Right cardiac atrium (tissue), 5 donors: ENCODE measurements around the gene LOXL1. TPM values are rescaled to one million over a fixed set of nuclear protein-coding genes. Genes with fewer than 3 reads are reported as not detected.

ENCODE experiments used
- ATAC-seq, 2 donors: fragments of 200-7000 bp; cut with Tn5 transposase; one replicate each; pipeline versions ENCODE4 v1.8.0 to v1.9.1; 2020; ENCODE audit warnings: moderate library complexity in 2 of 2, mild to moderate bottlenecking in 1 of 2
- DNase-seq, 3 donors: peaks; one replicate each; pipeline ENCODE4 v3.0.0-alpha.2; 2020
- H3K27ac ChIP-seq: one replicate; pipeline ENCODE4 v1.5.1; 2013; ENCODE audit warnings: mild to moderate bottlenecking, low read length, control low read depth, moderate library complexity
- H3K27me3 ChIP-seq: one replicate; pipeline ENCODE4 v1.6.1; 2013; ENCODE audit not compliant: control insufficient read depth, insufficient read depth
- H3K4me1 ChIP-seq: one replicate; pipeline ENCODE4 v1.6.1; 2013; ENCODE audit warnings: low read length; ENCODE audit not compliant: control insufficient read depth, insufficient read depth
- H3K4me3 ChIP-seq: one replicate; pipeline ENCODE4 v1.5.1; 2013; ENCODE audit warnings: low read length, control low read depth
- H3K9me3 ChIP-seq: one replicate; pipeline ENCODE4 v1.6.1; 2013; ENCODE audit warnings: low read length; ENCODE audit not compliant: control insufficient read depth
- WGBS: extraction: QIAGEN DNeasy Blood & Tissue Kit; methylation state at CpG from one replicate; pipeline ENCODE4 v1.1.7; 2013; 5-methylcytosine and 5-hydroxymethylcytosine counted together
- intact Hi-C, 4 donors: fragments of 100-400 bp; cut with DNase I; formaldehyde crosslinking; loops; one replicate each; pipeline versions ENCODE4 v1.11.0 to v1.14.0; 2022 to 2023
- polyA plus RNA-seq: library from polyadenylated mRNA; stranded (reverse); fragments of 200-250 nt; gene quantifications from one replicate; pipeline ENCODE4 v1.2.3, GENCODE V29; 2013
- total RNA-seq, 4 donors: library from RNA; stranded (reverse); fragmentation: NEBNext Ultra II Directional; extraction: Animal tissue kit (Norgen Biotek cat#: 25700); gene quantifications; one replicate each; pipeline ENCODE4 v1.2.1, GENCODE V29; 2021
- donor health status: healthy with polysubstance abuse.
- donor health status: DM: no; HTN: yes; CAD: no.
- donor health status: DM: no; HTN: no; CAD: no.
- donor health status: DM: no; HTN: yes; CAD: no; lungs with severe emphysema.
- donor health status: DM: yes; HTN: yes; CAD: no.

Gene LOXL1
- total and polyA plus RNA-seq, 5 donors = 17.4 to 41.0 (median 19.6) TPM

DNA sequence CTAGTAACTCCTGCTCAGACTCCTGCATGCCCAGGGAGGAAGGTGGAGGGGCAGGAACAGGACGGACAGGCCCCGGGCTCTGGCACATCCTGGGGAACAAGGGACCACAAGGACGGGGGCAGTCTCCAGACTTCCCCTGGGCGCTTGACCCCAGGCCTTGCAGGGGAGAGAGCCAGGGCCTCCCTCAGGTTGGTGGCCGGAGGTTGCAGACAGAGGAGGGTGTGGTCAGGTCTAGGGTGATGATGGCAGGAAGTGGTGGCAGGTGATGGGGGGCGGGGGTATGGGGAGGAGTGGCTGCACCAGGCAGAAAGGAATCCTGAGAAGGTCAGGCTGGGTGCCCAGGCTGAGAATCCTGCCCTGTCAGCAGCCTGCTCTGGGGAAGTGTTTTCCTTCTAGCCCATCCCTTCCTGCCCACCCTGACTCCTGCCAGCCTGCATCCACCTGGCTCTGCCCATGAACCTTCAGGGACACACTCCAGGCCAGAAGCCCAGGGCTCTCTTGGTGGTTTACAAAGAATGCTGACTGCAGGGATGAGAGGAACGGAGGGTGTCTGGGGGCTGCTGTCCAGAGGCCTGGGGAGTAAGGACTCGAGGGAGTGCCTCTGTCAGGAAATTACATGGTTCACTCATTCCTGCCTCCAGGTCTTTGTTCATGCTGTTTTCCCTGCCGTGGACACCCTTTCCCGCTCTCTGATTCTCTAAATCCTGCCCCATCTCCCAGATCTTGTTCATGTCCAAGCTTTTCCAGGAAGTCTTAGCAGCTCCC is 15.8 kb downstream of the LOXL1 start:
- Histone ChIP-seq H3K4me3 (no peak overlapping the region), H3K9me3 (no peaks in the 10 kb centered on the region), H3K4me1 (peaks cover 7% of the 10 kb centered on the region), H3K27ac (no peak overlapping the region), H3K27me3 (no peaks in the 10 kb centered on the region)
- no peak for ATAC-seq
- intact Hi-C loops = no loop called here
- 70% methylated on average over 10 of the region's 10 CpGs for WGBS
- no peak for DNase-seq

DNA sequence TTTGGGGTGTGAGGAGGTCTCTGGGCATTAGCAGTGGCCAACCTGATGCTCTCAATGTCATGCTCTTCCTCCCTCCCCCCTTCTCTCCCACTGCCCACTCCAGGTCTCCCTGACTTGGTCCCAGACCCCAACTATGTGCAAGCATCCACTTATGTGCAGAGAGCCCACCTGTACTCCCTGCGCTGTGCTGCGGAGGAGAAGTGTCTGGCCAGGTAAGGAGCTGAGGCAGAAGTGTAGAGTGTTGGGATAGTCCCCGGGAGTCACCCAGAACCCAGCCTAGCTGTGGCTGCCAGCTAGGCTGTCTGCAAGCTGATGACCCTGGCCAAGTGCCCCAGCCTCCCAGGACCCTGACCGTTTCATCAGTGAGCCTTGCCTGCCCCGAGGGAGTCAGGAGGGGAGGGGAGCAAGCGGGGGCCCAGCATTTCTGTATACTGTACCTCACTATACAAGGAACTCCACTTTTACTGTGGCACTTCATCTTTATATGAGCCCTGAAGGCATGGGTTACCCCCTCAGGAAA is 16.5 kb downstream of the LOXL1 start:
- 75% methylated on average over 6 of the region's 6 CpGs for WGBS
- H3K4me1 ChIP-seq = peaks cover 7% of the 10 kb centered on the region
- H3K27me3 ChIP-seq = no peaks in the 10 kb centered on the region
- H3K4me3 ChIP-seq = no peak overlapping the region
- H3K9me3 ChIP-seq = no peaks in the 10 kb centered on the region
- ATAC-seq (no peak), DNase-seq (no peak)
- intact Hi-C loops = no loop called here
- no peak overlapping the region for H3K27ac ChIP-seq

DNA sequence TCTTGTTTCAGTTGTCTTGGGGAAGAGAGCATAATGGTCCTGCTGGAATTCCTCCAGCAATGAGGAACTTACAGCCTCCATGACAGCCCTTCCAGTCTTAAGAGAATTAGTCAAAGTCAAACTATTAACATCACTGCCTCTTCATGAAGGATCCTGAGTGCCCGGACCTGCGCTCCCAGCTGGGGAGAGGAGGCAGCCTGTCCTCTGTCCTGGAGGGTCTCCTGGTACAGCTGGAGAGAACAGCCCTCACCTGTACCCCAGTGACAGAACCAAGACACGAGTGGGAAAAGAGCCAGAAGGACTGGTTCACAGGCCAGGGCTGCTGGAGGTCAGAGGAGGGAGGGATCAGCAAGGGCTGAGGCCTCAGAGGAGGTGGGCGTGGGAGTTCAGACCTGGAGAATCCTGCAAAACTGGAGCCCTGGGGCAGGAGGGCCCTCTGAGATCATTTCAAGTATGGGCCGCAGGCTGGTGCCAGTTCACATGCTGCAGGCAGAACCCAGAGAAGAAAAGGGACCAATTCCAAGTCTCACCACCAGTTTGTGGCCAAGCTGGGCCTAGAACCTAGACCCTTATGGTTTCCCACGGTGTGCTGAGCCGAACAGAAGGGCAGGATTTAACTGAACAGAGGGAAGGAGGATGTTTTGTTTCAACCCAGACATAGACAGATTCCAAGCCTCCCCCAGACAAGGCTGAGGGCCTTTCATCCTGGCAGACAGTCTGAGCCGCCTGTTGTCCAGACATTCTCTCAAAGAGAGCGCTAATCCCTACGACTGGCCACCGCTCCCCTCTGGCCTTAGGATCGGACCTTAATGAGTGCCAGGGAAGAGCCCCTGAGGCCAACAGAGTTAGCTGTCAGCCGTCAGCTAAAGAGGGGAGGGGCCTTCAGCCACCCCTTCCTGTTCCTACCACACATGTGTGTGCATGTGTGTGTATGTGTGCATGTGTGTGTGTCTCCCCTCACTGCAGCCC is 18.2 kb downstream of the LOXL1 start:
- peak in 1 of 2 donors; percentile 9 for ATAC-seq
- Histone ChIP-seq H3K27me3 (no peaks in the 10 kb centered on the region), H3K9me3 (no peaks in the 10 kb centered on the region), H3K27ac (peak overlapping the region; percentile 5), H3K4me3 (no peak overlapping the region), H3K4me1 (peaks cover 7% of the 10 kb centered on the region)
- peak in 2 of 3 donors; percentile 67 to 72 for DNase-seq
- intact Hi-C loops = no loop called here
- 61% methylated on average over 13 of the region's 13 CpGs for WGBS

DNA sequence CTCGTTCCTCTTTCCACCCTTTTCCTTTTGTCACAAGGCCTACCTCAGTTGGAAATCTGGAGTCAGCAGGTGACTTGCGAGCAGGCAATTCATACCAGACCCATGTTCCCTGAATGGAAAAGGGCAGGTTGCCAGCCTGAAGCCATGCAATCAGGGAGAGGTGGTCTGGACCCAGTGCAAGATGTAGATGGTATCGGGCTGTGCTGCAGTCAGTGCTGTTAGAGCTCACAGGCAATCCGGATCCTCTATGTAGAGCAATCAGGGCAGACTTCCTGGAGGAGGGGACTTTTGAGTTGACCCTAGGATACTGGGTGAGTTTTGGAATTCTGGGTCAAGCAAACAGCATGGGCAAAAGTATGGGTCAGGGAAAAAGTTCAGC is 18.9 kb downstream of the LOXL1 start:
- DNase-seq (no peak), ATAC-seq (no peak)
- Histone ChIP-seq H3K4me1 (peaks cover 7% of the 10 kb centered on the region), H3K27ac (no peak overlapping the region), H3K4me3 (no peak overlapping the region), H3K27me3 (no peaks in the 10 kb centered on the region), H3K9me3 (no peaks in the 10 kb centered on the region)
- 75% methylated on average over 4 of the region's 4 CpGs for WGBS
- intact Hi-C loops = no loop called here

DNA sequence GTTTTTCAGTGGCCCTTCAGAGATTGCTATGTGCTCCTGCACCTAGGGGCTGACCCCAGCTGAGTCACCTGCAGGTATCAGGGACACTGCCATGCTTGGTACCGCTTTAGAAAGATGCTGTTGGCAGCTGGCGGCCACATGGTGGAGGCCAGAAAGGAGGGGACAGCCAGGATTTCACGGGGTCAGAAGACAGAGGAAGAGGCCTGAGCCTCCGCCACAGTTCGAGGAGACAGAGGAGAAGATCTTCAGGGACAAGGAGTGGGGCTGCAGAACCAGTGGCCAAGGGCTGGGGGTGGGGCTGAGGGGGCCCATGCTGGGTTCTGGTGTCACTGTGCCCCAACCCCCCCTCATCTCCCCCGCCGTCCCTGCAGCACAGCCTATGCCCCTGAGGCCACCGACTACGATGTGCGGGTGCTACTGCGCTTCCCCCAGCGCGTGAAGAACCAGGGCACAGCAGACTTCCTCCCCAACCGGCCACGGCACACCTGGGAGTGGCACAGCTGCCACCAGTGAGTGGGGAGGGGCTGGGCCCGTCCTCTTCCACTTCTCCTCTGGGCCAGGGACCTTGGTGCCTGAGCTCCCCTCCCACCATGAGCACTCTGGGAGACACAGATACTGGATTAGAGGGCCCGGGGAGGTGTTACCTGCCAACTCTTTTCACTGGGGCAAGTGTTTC is 19.9 kb downstream of the LOXL1 start:
- intact Hi-C loops = no loop called here
- 81% methylated on average over 17 of the region's 17 CpGs for WGBS

DNA sequence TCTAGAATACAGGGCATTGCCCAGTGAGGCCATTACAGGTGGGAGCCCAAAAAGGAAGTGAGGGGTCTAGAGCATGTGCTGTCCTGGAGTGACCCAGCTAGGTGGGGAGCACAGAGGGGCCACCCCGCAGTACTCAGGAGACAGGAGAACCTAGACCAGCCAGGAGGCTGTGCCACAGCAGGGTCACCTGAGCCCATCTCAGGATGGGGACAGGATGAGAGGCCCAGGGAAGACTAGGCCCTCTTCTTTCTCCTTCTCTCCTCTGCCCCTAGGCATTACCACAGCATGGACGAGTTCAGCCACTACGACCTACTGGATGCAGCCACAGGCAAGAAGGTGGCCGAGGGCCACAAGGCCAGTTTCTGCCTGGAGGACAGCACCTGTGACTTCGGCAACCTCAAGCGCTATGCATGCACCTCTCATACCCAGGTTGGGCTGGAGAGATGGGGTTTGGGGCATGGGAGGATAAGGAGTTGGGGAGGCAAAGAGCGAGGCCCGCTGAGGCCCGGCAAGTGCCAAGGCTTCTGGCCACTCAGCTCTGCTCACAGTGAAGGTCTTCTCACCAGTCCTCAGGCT is 20.6 kb downstream of the LOXL1 start:
- WGBS = 95% methylated on average over 9 of the region's 9 CpGs
- peaks cover 8% of the 10 kb centered on the region for H3K4me1 ChIP-seq
- no peaks in the 10 kb centered on the region for H3K27me3 ChIP-seq
- H3K4me3 ChIP-seq = no peak overlapping the region
- ATAC-seq (no peak), DNase-seq (no peak)
- no peak overlapping the region for H3K27ac ChIP-seq
- intact Hi-C loops = no loop called here
- H3K9me3 ChIP-seq = no peaks in the 10 kb centered on the region

More for the DNA sequence above, 19.9 kb downstream of the LOXL1 start:
- H3K9me3 ChIP-seq = no peaks in the 10 kb centered on the region
- H3K27ac ChIP-seq = no peak overlapping the region
- ATAC-seq (no peak), DNase-seq (no peak)
- H3K4me3 ChIP-seq = no peak overlapping the region
- peaks cover 4% of the 10 kb centered on the region for H3K4me1 ChIP-seq
- H3K27me3 ChIP-seq = no peaks in the 10 kb centered on the region

DNA sequence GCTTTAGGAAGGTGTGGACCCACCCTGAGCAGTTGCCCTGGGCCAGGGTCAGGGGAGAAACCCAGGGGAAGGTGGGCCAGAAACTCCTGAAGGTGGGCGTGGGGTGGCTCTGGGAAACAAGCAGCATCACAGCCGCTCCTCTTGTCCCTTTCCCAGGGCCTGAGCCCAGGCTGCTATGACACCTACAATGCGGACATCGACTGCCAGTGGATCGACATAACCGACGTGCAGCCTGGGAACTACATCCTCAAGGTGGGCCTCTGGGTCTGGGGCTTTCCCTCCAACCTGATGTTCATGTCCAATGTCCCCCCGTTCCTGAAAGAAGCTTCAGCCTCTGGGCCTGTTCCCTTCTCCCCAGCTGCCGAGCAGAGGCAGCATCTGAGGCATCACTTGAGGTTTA is 21.4 kb downstream of the LOXL1 start:
- Histone ChIP-seq H3K27me3 (no peaks in the 10 kb centered on the region), H3K9me3 (no peaks in the 10 kb centered on the region), H3K4me3 (no peak overlapping the region), H3K27ac (no peak overlapping the region), H3K4me1 (peaks cover 8% of the 10 kb centered on the region)
- DNase-seq (no peak), ATAC-seq (no peak)
- intact Hi-C loops = no loop called here
- WGBS = 94% methylated on average over 9 of the region's 9 CpGs

DNA sequence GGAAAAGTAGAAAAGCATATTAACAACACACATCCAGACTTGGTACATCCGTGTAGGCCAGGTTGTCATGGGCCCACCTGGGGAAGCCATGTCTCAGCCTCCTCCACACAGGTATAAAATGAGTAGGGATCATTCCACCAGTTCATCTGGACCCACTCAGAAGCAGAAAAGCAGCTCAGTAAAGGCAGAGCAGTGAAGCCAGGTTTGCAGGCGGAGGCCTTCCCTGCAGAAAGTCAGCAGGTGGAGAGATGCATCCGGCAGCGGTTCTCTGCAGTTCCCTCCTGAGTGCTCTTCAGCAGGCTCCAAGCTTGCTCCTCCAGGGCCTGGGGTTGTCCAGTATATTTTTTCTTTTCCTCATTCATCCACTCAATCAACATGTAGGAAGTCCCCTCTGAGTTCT is 22.1 kb downstream of the LOXL1 start:
- no peaks in the 10 kb centered on the region for H3K9me3 ChIP-seq
- intact Hi-C loops = no loop called here
- H3K4me1 ChIP-seq = peaks cover 10% of the 10 kb centered on the region
- DNase-seq (no peak), ATAC-seq (no peak)
- H3K27ac ChIP-seq = no peak overlapping the region
- no peaks in the 10 kb centered on the region for H3K27me3 ChIP-seq
- 96% methylated on average over 4 of the region's 4 CpGs for WGBS
- H3K4me3 ChIP-seq = no peak overlapping the region

DNA sequence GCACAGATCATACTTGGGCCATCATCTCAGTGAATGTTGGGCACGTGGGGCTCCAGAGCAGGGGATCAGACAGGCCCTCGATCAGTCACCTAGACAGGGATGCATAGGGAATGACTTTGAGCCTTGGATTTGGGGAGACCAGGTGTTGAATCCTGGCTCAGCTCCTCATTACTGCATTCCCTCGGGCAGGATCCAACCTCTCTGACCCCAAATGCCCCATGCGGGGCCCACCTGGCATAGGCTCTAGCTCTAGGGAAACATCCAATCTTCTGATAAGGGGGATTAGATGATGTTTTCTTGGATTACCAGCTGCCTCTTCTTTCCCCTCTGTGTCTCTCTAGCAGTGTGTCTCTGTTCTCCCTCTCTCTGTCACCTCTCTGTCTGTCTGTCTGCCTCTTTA is 22.7 kb downstream of the LOXL1 start:
- WGBS = 72% methylated on average over 4 of the region's 4 CpGs
- peaks cover 11% of the 10 kb centered on the region for H3K4me1 ChIP-seq
- intact Hi-C loops = no loop called here
- no peaks in the 10 kb centered on the region for H3K27me3 ChIP-seq
- H3K4me3 ChIP-seq = no peak overlapping the region
- no peak for DNase-seq
- H3K27ac ChIP-seq = no peak overlapping the region
- no peak for ATAC-seq
- no peaks in the 10 kb centered on the region for H3K9me3 ChIP-seq

DNA sequence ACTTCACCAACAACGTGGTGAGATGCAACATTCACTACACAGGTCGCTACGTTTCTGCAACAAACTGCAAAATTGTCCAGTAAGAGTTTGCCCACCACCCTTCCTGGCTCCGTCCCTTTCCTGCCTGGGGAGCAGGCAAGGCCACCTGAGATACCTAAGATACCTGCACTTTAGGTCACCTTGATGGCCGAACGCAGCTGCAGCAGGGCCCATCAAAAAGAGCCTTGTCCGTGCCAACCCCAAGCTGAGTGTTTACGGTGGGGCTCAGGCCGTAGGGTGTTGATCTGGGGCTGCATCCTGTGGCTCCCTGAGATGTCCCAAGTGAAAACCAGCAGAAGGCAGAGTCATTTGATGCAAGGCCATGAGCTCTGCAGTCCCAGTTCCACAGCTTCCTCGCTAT is 23.2 kb downstream of the LOXL1 start:
- Histone ChIP-seq H3K4me1 (peaks cover 11% of the 10 kb centered on the region), H3K27me3 (no peaks in the 10 kb centered on the region), H3K4me3 (no peak overlapping the region), H3K9me3 (no peaks in the 10 kb centered on the region), H3K27ac (no peak overlapping the region)
- intact Hi-C loops = no loop called here
- 89% methylated on average over 10 of the region's 10 CpGs for WGBS
- DNase-seq (no peak), ATAC-seq (no peak)
